ENCODE data around the gene ADGRD1. TPM values are rescaled to one million over a fixed set of nuclear protein-coding genes. Genes with fewer than 3 reads are reported as not detected.

The ADGRD1 gene
- total and polyA plus RNA-seq, 12 donors, result 0.87 to 6.0 (median 1.6) TPM

- no peaks in the 10 kb centered on the region for H3K36me3 ChIP-seq (replicated peaks in 1 of 2)
- TF ChIP-seq CTCF (IDR thresholded peaks at IDR 0.05) (no peak), POLR2A (IDR thresholded peaks at IDR 0.05) (no peak)
- no peaks in the 10 kb centered on the region for H3K4me1 ChIP-seq (replicated peaks in 1 of 2)
- no peaks in the 10 kb centered on the region for H3K27me3 ChIP-seq
- no peak overlapping the region for H3K27ac ChIP-seq
- DNase-seq, result no peak
- no peaks in the 10 kb centered on the region for H3K9me3 ChIP-seq (replicated peaks in 1 of 3)
- intact Hi-C loops (cut with DNase I), result no loop called here
- H3K4me3 ChIP-seq, result no peak overlapping the region
These were observed 15.5 kb upstream of the ADGRD1 start for GRCh38 chr12:130938186-130938585.

- H3K27me3 ChIP-seq, result no peaks in the 10 kb centered on the region
- intact Hi-C loops (cut with DNase I), result no loop called here
- H3K4me1 ChIP-seq (replicated peaks in 1 of 2), result no peaks in the 10 kb centered on the region
- TF ChIP-seq CTCF (IDR thresholded peaks at IDR 0.05), result no peak
- no peak for TF ChIP-seq POLR2A (IDR thresholded peaks at IDR 0.05)
- no peak overlapping the region for H3K27ac ChIP-seq
- no peaks in the 10 kb centered on the region for H3K36me3 ChIP-seq (replicated peaks in 1 of 2)
- no peak overlapping the region for H3K4me3 ChIP-seq
- no peaks in the 10 kb centered on the region for H3K9me3 ChIP-seq (replicated peaks in 1 of 3)
- no peak for DNase-seq
These were observed 8.8 kb upstream of the ADGRD1 start for GRCh38 chr12:130944878-130945277.

GRCh38 chr12:130945786-130946492 is 7.8 kb upstream of the ADGRD1 start:
- peak overlapping the region in 1 of 5 donors; percentile 59 for H3K27ac ChIP-seq
- no peaks in the 10 kb centered on the region for H3K36me3 ChIP-seq (replicated peaks in 1 of 2)
- 53 to 74% (median 64%) methylated on average over 7 of the region's 7 CpGs for WGBS, 4 donors
- no peaks in the 10 kb centered on the region for H3K9me3 ChIP-seq (replicated peaks in 1 of 3)
- no peak overlapping the region for H3K4me3 ChIP-seq
- DNase-seq, result peak in 1 of 7 donors; percentile 22
- intact Hi-C loops (cut with DNase I), result no loop called here
- no peaks in the 10 kb centered on the region for H3K27me3 ChIP-seq
- no peaks in the 10 kb centered on the region for H3K4me1 ChIP-seq (replicated peaks in 1 of 2)
- TF ChIP-seq POLR2A (IDR thresholded peaks at IDR 0.05), result no peak
- no peak for TF ChIP-seq CTCF (IDR thresholded peaks at IDR 0.05)

- WGBS, 4 donors, result 57 to 65% (median 62%) methylated on average over 2 of the region's 2 CpGs
- H3K9me3 ChIP-seq (replicated peaks in 1 of 3), result no peaks in the 10 kb centered on the region
- DNase-seq, result no peak
- no peaks in the 10 kb centered on the region for H3K36me3 ChIP-seq (replicated peaks in 1 of 2)
- no peak for TF ChIP-seq POLR2A (IDR thresholded peaks at IDR 0.05)
- TF ChIP-seq CTCF (IDR thresholded peaks at IDR 0.05), result no peak
- intact Hi-C loops (cut with DNase I), result no loop called here
- no peak overlapping the region for H3K4me3 ChIP-seq
- no peaks in the 10 kb centered on the region for H3K4me1 ChIP-seq (replicated peaks in 1 of 2)
- H3K27ac ChIP-seq, result peak overlapping the region in 1 of 5 donors; percentile 39
- no peaks in the 10 kb centered on the region for H3K27me3 ChIP-seq
These were observed 6.6 kb upstream of the ADGRD1 start for GRCh38 chr12:130947028-130947613.
